Suprapubic skin (tissue), 3 donors: ENCODE data around the gene CCDC197.

Source experiments
- CTCF ChIP-seq, 2 donors: fragments of 200-600 bp in 1 of 2; fragments of 450-650 bp in 1 of 2; sonication (generic) in 1 of 2; IDR thresholded peaks; one replicate each; pipeline ENCODE4 v1.5.1; 2016 to 2019; ENCODE audit warnings: antibody characterized with exemption in 2 of 2, mild to moderate bottlenecking in 1 of 2, moderate library complexity in 1 of 2
- POLR2AphosphoS5 ChIP-seq, 3 donors: sonication (generic); formaldehyde crosslinking; IDR thresholded peaks; one replicate each; pipeline ENCODE4 v1.6.1; 2017; ENCODE audit warnings: antibody characterized with exemption in 3 of 3

GRCh38 chr14:93953739-93954515 is 43.2 kb upstream of the CCDC197 start:
- TF ChIP-seq CTCF (IDR thresholded peaks at IDR 0.05) = no peak
- no peak for TF ChIP-seq POLR2AphosphoS5 (IDR thresholded peaks at IDR 0.05)
